ENCODE results near the gene LMF2.

The LMF2 gene

GRCh38 chr22:50481045-50481439, 26.5 kb downstream of the LMF2 start:
- DNase-seq = no peak

GRCh38 chr22:50479721-50480120, 27.8 kb downstream of the LMF2 start:
- DNase-seq = no peak

GRCh38 chr22:50477923-50478322, 29.6 kb downstream of the LMF2 start:
- DNase-seq = no peak

- no peak for DNase-seq
These were observed 30.6 kb downstream of the LMF2 start for GRCh38 chr22:50476868-50477267.

GRCh38 chr22:50475652-50476002, 31.9 kb downstream of the LMF2 start:
- no peak for DNase-seq

- peak; percentile 88 to 89 for DNase-seq
These were observed 32.5 kb downstream of the LMF2 start, which contains the start of gene SBF1 for GRCh38 chr22:50474710-50475651. Gene SBF1 (minus strand): TSS chr22:50475035. CDS start chr22:50474840, 195 bp downstream.

- no peak for DNase-seq
These were observed 33.4 kb downstream of the LMF2 start for GRCh38 chr22:50473855-50474671.

GRCh38 chr22:50473088-50473487, 34.4 kb downstream of the LMF2 start:
- DNase-seq = peak; percentile 63 to 72

GRCh38 chr22:50471962-50472361, 35.5 kb downstream of the LMF2 start:
- DNase-seq = no peak

GRCh38 chr22:50471197-50471847, 36.2 kb downstream of the LMF2 start:
- DNase-seq = no peak

- peak in 1 of 2 donors; percentile 21 for DNase-seq
These were observed 37.0 kb downstream of the LMF2 start for GRCh38 chr22:50470491-50470890.

GRCh38 chr22:50469377-50470305, 37.9 kb downstream of the LMF2 start:
- DNase-seq = peak; percentile 97 to 98

GRCh38 chr22:50468626-50469025, 38.9 kb downstream of the LMF2 start:
- no peak for DNase-seq

GRCh38 chr22:50467773-50468440, 39.6 kb downstream of the LMF2 start:
- no peak for DNase-seq

GRCh38 chr22:50467341-50467740, 40.2 kb downstream of the LMF2 start:
- DNase-seq = no peak

GRCh38 chr22:50465066-50465930, 42.2 kb downstream of the LMF2 start:
- DNase-seq = no peak

- no peak for DNase-seq
These were observed 43.1 kb downstream of the LMF2 start for GRCh38 chr22:50464451-50464850.

- no peak for DNase-seq
These were observed 44.2 kb downstream of the LMF2 start for GRCh38 chr22:50463188-50463900.

- no peak for DNase-seq
These were observed 45.4 kb downstream of the LMF2 start for GRCh38 chr22:50461979-50462540.

All from CD4-positive, alpha-beta T cell treated with Interleukin-4 for 1 hour (primary cell).